Measurements from ENCODE around the gene METTL16.

DNA sequence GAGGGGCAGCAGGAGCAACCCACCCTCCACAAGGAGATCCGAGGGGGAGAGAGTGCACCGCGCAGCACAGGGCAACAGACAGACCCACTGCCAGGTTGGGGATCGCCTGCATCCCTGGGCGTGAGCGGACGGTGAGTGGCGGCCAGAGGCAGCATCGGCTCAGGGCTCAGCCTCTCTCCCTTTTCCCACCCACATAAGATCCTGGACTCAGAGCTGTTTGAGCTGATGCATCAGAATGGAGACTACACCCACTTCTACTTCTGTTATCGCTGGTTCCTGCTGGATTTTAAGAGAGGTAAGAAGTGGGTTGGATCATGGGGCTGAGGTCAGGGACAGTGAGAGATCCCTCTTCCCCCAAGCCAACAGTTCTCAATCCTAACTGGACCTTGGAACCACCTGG, 134.0 kb downstream of the METTL16 start:
- TF ChIP-seq RORB (CRISPR knock-in tag; IDR thresholded peaks at IDR 0.05) (no peak), SP1 (CRISPR knock-in tag; conservative IDR thresholded peaks at IDR 0.05) (no peak), CTCF (IDR thresholded peaks at IDR 0.05) (no peak), ZNF232 (CRISPR knock-in tag; IDR thresholded peaks at IDR 0.05) (no peak), OVOL2 (CRISPR knock-in tag; IDR thresholded peaks at IDR 0.05; ENCODE audit: borderline replicate concordance) (no peak), USF2 (CRISPR knock-in tag; IDR thresholded peaks at IDR 0.05) (no peak), E2F1 (CRISPR knock-in tag; IDR thresholded peaks at IDR 0.05) (no peak), MYBL2 (CRISPR knock-in tag; IDR thresholded peaks at IDR 0.05) (no peak), USF1 (CRISPR knock-in tag; IDR thresholded peaks at IDR 0.05) (no peak)
